ENCODE results near the gene ANKRD55. TPM values are rescaled to one million over a fixed set of nuclear protein-coding genes. Genes with fewer than 3 reads are reported as not detected.

The ANKRD55 gene
- total and polyA plus RNA-seq, 2 donors (not counting 1 experiment from before 2014, with no cell fraction given) = 0.07 TPM; not detected in 1

- H3K9me3 ChIP-seq (ENCODE audit: control extremely low read depth in 1 of 3, control insufficient read depth in 2 of 3, insufficient read depth in 1 of 3, low read length in 2 of 3) = peaks cover 0 to 9% (median 7%) of the 10 kb centered on the region in 3 donors
- no peak overlapping the region for H3K27ac Mint-ChIP-seq
These were observed 14.5 kb upstream of the ANKRD55 start for GRCh38 chr5:56247592-56247991.

GRCh38 chr5:56246769-56247168 lies 13.6 kb upstream of the ANKRD55 start:
- no peak overlapping the region for H3K4me2 ChIP-seq (replicated peaks; ENCODE audit: low read depth, low read length, poor library complexity, severe bottlenecking)
- H3K27ac ChIP-seq (ENCODE audit: low read length in 2 of 2) = no peak overlapping the region
- H3K4me1 Mint-ChIP-seq = no peaks in the 10 kb centered on the region
- no peak overlapping the region for H3K9ac ChIP-seq (ENCODE audit: low read length)
- CTCF ChIA-PET = no interaction called here
- H3K27ac Mint-ChIP-seq = no peak overlapping the region
- peaks cover 6% of the 10 kb centered on the region for H3K9me3 Mint-ChIP-seq (ENCODE audit: insufficient read depth)
- peaks cover 0 to 15% (median 14%) of the 10 kb centered on the region in 3 donors for H3K9me3 ChIP-seq (ENCODE audit: control extremely low read depth in 1 of 3, control insufficient read depth in 2 of 3, insufficient read depth in 1 of 3, low read length in 2 of 3)
- H3K4me1 ChIP-seq (ENCODE audit: control insufficient read depth in 2 of 2, insufficient read depth in 2 of 2, low read length in 2 of 2) = no peaks in the 10 kb centered on the region
- POLR2A ChIA-PET = no interaction called here
- intact Hi-C loops (cut with micrococcal nuclease) = no loop called here
- no peaks in the 10 kb centered on the region for H4K20me1 ChIP-seq (ENCODE audit: control insufficient read depth, insufficient read depth, low read length, poor library complexity, severe bottlenecking)
- DNase-seq = no peak
- H3K79me2 ChIP-seq (ENCODE audit: control insufficient read depth, insufficient read depth, low read length) = no peaks in the 10 kb centered on the region
- peaks cover 0 to 6% (median 2%) of the 10 kb centered on the region in 4 experiments for H3K27me3 ChIP-seq (replicated peaks in 1 of 4; ENCODE audit: control extremely low read depth in 1 of 4, control insufficient read depth in 3 of 4, insufficient read depth in 4 of 4, low read length in 3 of 4)
- no peak overlapping the region for H2AFZ ChIP-seq (ENCODE audit: insufficient read depth, low read depth, low read length, poor library complexity, severe bottlenecking)
- no peaks in the 10 kb centered on the region for H3K36me3 ChIP-seq (replicated peaks in 1 of 2; ENCODE audit: control extremely low read depth in 1 of 2, control insufficient read depth in 1 of 2, extremely low read depth in 1 of 2, insufficient read depth in 2 of 2, low read length in 1 of 2)
- WGBS (ENCODE audit: insufficient coverage) = no CpG with 5 or more reads among the region's 6 CpGs
- no peak for ATAC-seq (ENCODE audit: low read depth)
- H3K27me3 Mint-ChIP-seq = peaks cover 4% of the 10 kb centered on the region
- TF ChIP-seq CTCF (IDR thresholded peaks at IDR 0.05) = no peak
- TF ChIP-seq EZH2 (IDR thresholded peaks at IDR 0.05; ENCODE audit: borderline replicate concordance, insufficient read depth, low read depth, low read length, poor library complexity, severe bottlenecking) = no peak
- no peak overlapping the region for H3K4me3 ChIP-seq (ENCODE audit: control extremely low read depth in 1 of 5, extremely low read depth in 1 of 5, insufficient read depth in 1 of 5, low read depth in 2 of 5, low read length in 4 of 5)
- no peak overlapping the region for H3K4me3 Mint-ChIP-seq

More at GRCh38 chr5:56247592-56247991, 14.5 kb upstream of the ANKRD55 start:
- TF ChIP-seq CTCF (IDR thresholded peaks at IDR 0.05) (no peak), EZH2 (IDR thresholded peaks at IDR 0.05; ENCODE audit: borderline replicate concordance, insufficient read depth, low read depth, low read length, poor library complexity, severe bottlenecking) (no peak)
- Histone ChIP-seq H3K36me3 (replicated peaks in 1 of 2; ENCODE audit: control extremely low read depth in 1 of 2, control insufficient read depth in 1 of 2, extremely low read depth in 1 of 2, insufficient read depth in 2 of 2, low read length in 1 of 2) (no peaks in the 10 kb centered on the region), H3K27ac (ENCODE audit: low read length in 2 of 2) (no peak overlapping the region), H3K4me2 (replicated peaks; ENCODE audit: low read depth, low read length, poor library complexity, severe bottlenecking) (no peak overlapping the region), H4K20me1 (ENCODE audit: control insufficient read depth, insufficient read depth, low read length, poor library complexity, severe bottlenecking) (no peaks in the 10 kb centered on the region), H3K4me1 (ENCODE audit: control insufficient read depth in 2 of 2, insufficient read depth in 2 of 2, low read length in 2 of 2) (no peaks in the 10 kb centered on the region), H3K27me3 (replicated peaks in 1 of 4; ENCODE audit: control extremely low read depth in 1 of 4, control insufficient read depth in 3 of 4, insufficient read depth in 4 of 4, low read length in 3 of 4) (peaks cover 0 to 5% (median 1%) of the 10 kb centered on the region in 4 experiments), H3K9ac (ENCODE audit: low read length) (no peak overlapping the region), H3K4me3 (ENCODE audit: control extremely low read depth in 1 of 5, extremely low read depth in 1 of 5, insufficient read depth in 1 of 5, low read depth in 2 of 5, low read length in 4 of 5) (no peak overlapping the region), H3K79me2 (ENCODE audit: control insufficient read depth, insufficient read depth, low read length) (no peaks in the 10 kb centered on the region), H2AFZ (ENCODE audit: insufficient read depth, low read depth, low read length, poor library complexity, severe bottlenecking) (no peak overlapping the region)
- no peak for DNase-seq
- H3K4me1 Mint-ChIP-seq = no peaks in the 10 kb centered on the region
- peaks cover 3% of the 10 kb centered on the region for H3K9me3 Mint-ChIP-seq (ENCODE audit: insufficient read depth)
- H3K4me3 Mint-ChIP-seq = no peak overlapping the region
- peaks cover 4% of the 10 kb centered on the region for H3K27me3 Mint-ChIP-seq
- CTCF ChIA-PET = no interaction called here
- no peak for ATAC-seq (ENCODE audit: low read depth)
- WGBS (ENCODE audit: insufficient coverage) = no CpG with 5 or more reads among the region's 3 CpGs
- POLR2A ChIA-PET = no interaction called here
- intact Hi-C loops (cut with micrococcal nuclease) = no loop called here

Measured in B cell (primary cell).